Nephron progenitor cell (in vitro differentiated cells): ENCODE data around the gene C17orf100.

ENCODE experiments used
- DNase-seq: peaks from one replicate; pipeline ENCODE4 v3.0.0; 2021
- H3K27ac Mint-ChIP-seq: 2 replicates; pipeline ENCODE4 v1.8.0; 2021; ENCODE audit warnings: mild to moderate bottlenecking, moderate library complexity, mixed read lengths
- H3K27me3 Mint-ChIP-seq: 2 replicates; pipeline ENCODE4 v1.8.0; 2021; ENCODE audit warnings: mild to moderate bottlenecking, low read depth, mixed read lengths; ENCODE audit not compliant: poor library complexity
- H3K36me3 Mint-ChIP-seq: 2 replicates; pipeline ENCODE4 v1.8.0; 2021; ENCODE audit warnings: low read depth, mixed read lengths
- H3K4me1 Mint-ChIP-seq: 2 replicates; pipeline ENCODE4 v1.8.0; 2021; ENCODE audit warnings: mixed read lengths
- H3K4me3 Mint-ChIP-seq: 2 replicates; pipeline ENCODE4 v1.8.0; 2021; ENCODE audit warnings: mild to moderate bottlenecking, moderate library complexity, mixed read lengths
- H3K9me3 Mint-ChIP-seq: 2 replicates; pipeline ENCODE4 v1.8.0; 2021; ENCODE audit warnings: mild to moderate bottlenecking, moderate library complexity, mixed read lengths
- CTCF ChIP-seq: fragments of 200-600 bp; sonication (generic); IDR thresholded peaks from 2 replicates; pipeline ENCODE4 v1.5.0; 2021; ENCODE audit warnings: antibody characterized with exemption

The C17orf100 gene

GRCh38 chr17:6683081-6683684 is 31.6 kb downstream of the C17orf100 start:
- Mint-ChIP-seq H3K9me3 (no peaks in the 10 kb centered on the region), H3K4me3 (no peak overlapping the region), H3K27ac (no peak overlapping the region), H3K4me1 (no peaks in the 10 kb centered on the region), H3K27me3 (peaks cover 45% of the 10 kb centered on the region), H3K36me3 (no peaks in the 10 kb centered on the region)
- no peak for TF ChIP-seq CTCF
- DNase-seq = no peak

GRCh38 chr17:6683730-6684459 is 32.3 kb downstream of the C17orf100 start:
- Mint-ChIP-seq H3K4me3 (no peak overlapping the region), H3K27ac (no peak overlapping the region), H3K27me3 (peaks cover 41% of the 10 kb centered on the region), H3K4me1 (no peaks in the 10 kb centered on the region), H3K36me3 (no peaks in the 10 kb centered on the region), H3K9me3 (no peaks in the 10 kb centered on the region)
- no peak for TF ChIP-seq CTCF
- DNase-seq = no peak

- Mint-ChIP-seq H3K36me3 (no peaks in the 10 kb centered on the region), H3K4me3 (no peak overlapping the region), H3K27me3 (peaks cover 40% of the 10 kb centered on the region), H3K27ac (no peak overlapping the region), H3K4me1 (no peaks in the 10 kb centered on the region), H3K9me3 (no peaks in the 10 kb centered on the region)
- no peak for TF ChIP-seq CTCF
- no peak for DNase-seq
Measured at GRCh38 chr17:6684460-6684783, 32.9 kb downstream of the C17orf100 start.

- TF ChIP-seq CTCF = no peak
- no peaks in the 10 kb centered on the region for H3K36me3 Mint-ChIP-seq
- no peak overlapping the region for H3K4me3 Mint-ChIP-seq
- peaks cover 36% of the 10 kb centered on the region for H3K27me3 Mint-ChIP-seq
- H3K9me3 Mint-ChIP-seq = no peaks in the 10 kb centered on the region
- H3K4me1 Mint-ChIP-seq = no peaks in the 10 kb centered on the region
- H3K27ac Mint-ChIP-seq = no peak overlapping the region
- DNase-seq = no peak
Measured at GRCh38 chr17:6684881-6685767, 33.6 kb downstream of the C17orf100 start.

GRCh38 chr17:6686026-6686425 is 34.5 kb downstream of the C17orf100 start:
- H3K9me3 Mint-ChIP-seq = no peaks in the 10 kb centered on the region
- H3K4me3 Mint-ChIP-seq = no peak overlapping the region
- H3K4me1 Mint-ChIP-seq = no peaks in the 10 kb centered on the region
- H3K27ac Mint-ChIP-seq = no peak overlapping the region
- DNase-seq = no peak
- H3K36me3 Mint-ChIP-seq = no peaks in the 10 kb centered on the region
- TF ChIP-seq CTCF = no peak
- H3K27me3 Mint-ChIP-seq = peaks cover 29% of the 10 kb centered on the region
